SK-MEL-5 (cell line): ENCODE data around the gene DNAH3. TPM values are rescaled to one million over a fixed set of nuclear protein-coding genes. Genes with fewer than 3 reads are reported as not detected.

Source experiments
- DNase-seq: peaks from one replicate; pipeline ENCODE4 v3.0.0-alpha.2; 2016; ENCODE audit warnings: low read depth, low spot score
- in situ Hi-C: cut with HindIII; loops from 2 replicates; pipeline ENCODE4 v1.10.0; 2016; ENCODE audit warnings: low sequenced_read_pairs, high pct_unique_total_duplicates, low pct_unique_long_range_greater_than_20kb
- total RNA-seq: library from RNA; depleted of rRNA; stranded (reverse); fragments of >200 nt; shearing (Covaris generic); gene quantifications from 2 replicates; pipeline ENCODE4 v1.2.3, GENCODE V29; 2014; rRNA removed

Gene DNAH3
- total RNA-seq, 1 experiment from 2014 or later: under 0.01 TPM

GRCh38 chr16:20887207-20887606 lies 263.4 kb downstream of the DNAH3 start:
- no peak for DNase-seq
- in situ Hi-C loops: no loop called here

GRCh38 chr16:20886320-20886719 lies 264.3 kb downstream of the DNAH3 start:
- in situ Hi-C loops: no loop called here
- DNase-seq: no peak

GRCh38 chr16:20884240-20884556 lies 266.4 kb downstream of the DNAH3 start:
- in situ Hi-C loops: no loop called here

GRCh38 chr16:20883554-20884239 lies 266.9 kb downstream of the DNAH3 start:
- in situ Hi-C loops: no loop called here
- DNase-seq: no peak

More at GRCh38 chr16:20884240-20884556, 266.4 kb downstream of the DNAH3 start:
- no peak for DNase-seq

Other genes with a start within 250 kb of the DNAH3 start
- 14.1 and 17.3 TPM in 2 replicates for gene LDAF1, start 7.8 kb upstream of the DNAH3 start, total RNA-seq
- gene ZP2, start 60.7 kb upstream of the DNAH3 start, total RNA-seq: not detected in 2 replicates
- not detected in 2 replicates for gene ANKS4B, start 82.9 kb upstream of the DNAH3 start, total RNA-seq
- 2.0 and 2.6 TPM in 2 replicates for gene CRYM, start 127.4 kb upstream of the DNAH3 start, total RNA-seq